Putamen (tissue), 1 donor: ENCODE measurements around the gene PPP4R3B.
A peak's percentile ranks its signal among the peaks of the same experiment; 100 is the strongest.
"Not testable (repeated sequence)": the region's sequence is repeated elsewhere in the genome, so short reads cannot be mapped to it uniquely, and the experiment has no call there.

Source experiments
- DNase-seq: peaks from one replicate; pipeline ENCODE4 v3.0.0-alpha.2; 2016; ENCODE audit warnings: low spot score

PPP4R3B gene

DNA sequence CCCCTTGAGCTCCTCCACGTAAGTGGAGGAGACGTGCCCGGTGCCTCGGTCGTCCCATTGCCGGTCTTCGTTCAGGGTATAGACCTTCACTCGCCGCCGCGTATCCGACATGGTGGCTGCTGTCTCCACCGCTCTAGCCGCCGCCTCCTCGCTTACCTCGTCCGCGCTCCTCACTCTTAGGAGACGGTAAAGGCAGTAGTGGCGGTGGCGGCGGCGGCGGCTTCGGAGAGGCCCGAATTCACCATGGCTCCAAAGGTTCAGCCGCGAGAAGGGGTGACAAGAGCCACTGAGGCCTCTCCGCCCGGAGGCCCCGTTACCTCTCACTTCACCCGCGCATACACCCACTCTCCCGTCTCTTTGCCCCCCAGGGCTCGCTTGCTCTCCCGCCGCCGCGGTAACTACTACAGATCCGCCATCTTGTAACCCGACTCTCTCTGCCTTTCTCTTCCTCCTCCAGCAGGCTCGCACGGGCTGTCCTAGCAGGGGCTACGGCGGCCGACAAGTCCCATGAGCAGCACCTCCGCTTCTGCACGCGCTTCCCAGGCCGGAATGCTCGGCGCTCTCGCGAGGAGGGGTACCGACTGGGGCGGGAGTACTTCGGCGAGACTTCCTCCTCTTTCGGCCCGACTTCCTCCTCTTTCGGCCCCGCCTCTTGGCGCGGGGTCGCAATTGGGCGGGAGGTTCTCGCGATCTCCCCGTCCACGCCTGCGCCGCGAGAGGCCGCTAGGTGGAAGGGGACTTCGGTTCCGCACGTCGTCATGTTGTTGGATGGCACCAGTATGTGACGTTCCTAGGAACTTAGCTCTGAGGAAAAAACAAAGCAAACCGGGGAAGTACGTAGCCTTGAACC is at the start of gene PPP4R3B:
TSS of gene PPP4R3B (minus strand) at position 448 of the 850 bp plus-strand sequence. CDS start at position 111, 337 bp downstream.
- peak; percentile 99 for DNase-seq

DNA sequence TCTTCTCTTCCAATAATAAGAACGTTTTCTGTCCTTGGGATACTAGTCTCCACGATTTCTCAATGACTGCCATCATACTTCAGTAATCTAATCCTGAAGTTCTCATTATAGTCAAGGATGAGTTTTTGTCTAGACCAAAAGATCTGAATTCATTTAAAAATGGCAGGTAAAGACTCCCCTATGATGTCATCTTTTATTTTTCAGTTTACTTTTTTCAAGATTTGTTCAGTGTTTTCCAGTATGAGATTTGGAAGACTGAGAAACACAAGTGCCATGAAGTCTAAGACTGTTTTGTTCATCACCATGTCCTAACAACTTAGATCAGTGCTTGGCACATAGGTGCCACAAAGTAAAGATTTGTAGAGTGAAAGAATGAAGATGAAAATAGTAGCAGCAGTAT is 35.8 kb upstream of the PPP4R3B start:
- DNase-seq = no peak

DNA sequence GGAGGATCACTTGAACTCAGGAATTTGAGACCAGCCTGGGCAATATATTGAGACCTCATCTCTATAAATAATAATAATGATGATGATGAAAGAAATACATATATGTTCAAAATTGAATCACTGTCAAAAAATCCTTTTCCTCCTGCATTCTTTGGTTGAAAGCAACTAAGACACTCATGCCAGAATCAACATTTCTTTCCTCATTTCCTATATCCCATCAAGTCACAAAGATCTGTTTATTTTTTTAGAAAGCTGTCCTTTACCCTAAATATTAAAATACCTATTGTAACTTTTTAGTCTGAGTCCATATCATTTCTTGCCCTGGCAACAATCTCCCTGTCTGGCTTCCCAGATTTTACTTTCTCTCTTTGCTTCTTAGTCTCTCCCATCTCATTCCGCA is 31.8 kb upstream of the PPP4R3B start:
- DNase-seq = no peak

DNA sequence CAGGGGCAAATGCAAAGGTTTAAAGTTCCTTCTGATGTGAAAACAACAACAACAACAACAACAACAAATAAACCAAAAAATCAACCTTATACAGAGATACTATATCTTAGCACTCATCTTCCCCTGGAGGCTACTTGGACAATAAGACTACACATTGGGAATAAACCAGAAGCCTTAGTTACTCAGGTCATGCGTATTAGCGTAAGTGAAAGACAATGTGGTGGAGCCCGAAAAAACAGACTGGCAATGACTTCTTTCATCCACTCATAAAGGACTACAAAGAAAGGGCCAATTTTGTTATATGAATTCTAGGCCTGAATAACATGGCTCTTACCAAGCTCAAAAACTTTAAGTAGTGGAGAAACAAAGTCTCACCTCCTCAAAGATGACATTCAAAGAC is 19.4 kb upstream of the PPP4R3B start:
- DNase-seq = no peak

DNA sequence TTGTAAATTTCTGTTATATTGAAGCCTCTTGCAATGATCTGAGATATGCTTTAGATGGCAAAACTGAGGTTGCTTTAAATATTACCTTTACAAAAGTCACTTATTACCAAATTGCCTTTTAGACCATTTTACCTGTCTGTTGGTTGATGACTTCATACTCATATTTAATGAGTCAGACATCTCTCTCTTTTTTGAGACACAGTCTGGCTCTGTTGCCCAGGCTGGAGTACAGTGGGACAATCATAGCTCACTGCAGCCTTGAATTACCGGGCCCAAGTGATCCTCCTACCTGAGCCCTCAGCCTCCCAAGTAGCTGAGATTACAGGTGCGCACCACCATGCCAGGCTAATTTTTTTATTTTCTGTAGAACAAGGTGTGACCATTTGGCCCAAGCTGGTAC is 11.5 kb upstream of the PPP4R3B start:
- DNase-seq = no peak

DNA sequence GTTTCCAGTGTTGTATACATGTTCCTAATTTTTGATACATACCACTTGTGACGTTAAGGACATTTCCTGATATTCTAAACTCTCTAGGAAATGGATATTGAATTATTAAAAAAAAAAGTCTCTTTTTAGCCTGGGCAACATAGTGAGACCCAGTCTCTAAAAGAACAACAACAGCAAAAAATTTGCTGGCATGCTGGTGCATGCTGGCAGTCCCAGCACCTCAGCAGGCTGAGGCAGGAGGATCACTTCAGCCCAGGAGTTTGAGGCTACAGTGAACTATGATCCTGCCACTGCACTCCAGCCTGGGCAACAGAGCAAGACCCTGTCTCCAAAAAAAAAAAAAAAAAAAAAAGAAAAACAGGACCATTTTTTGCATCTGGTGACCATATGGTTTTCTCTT is 10.5 kb upstream of the PPP4R3B start:
- no peak for DNase-seq

DNA sequence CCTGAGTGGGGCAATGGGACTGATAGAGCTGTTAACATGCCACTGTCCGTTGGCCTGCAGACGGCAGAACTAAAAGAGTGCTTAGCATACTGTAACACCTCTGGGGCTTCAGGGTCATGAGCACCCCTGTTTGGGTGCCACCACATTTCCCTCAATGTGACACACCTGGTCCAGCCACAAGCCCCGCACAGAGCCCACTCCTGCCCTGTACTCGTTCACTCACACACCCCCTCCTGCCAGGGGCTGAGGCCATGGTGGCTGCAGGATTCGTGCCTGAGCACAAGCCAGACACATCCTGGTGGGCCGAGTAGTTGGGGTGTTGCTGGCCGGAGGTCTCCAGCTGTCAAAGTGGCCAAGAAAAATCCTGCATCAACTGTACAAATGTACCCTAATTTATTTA is 4.4 kb upstream of the PPP4R3B start:
- no peak for DNase-seq

DNA sequence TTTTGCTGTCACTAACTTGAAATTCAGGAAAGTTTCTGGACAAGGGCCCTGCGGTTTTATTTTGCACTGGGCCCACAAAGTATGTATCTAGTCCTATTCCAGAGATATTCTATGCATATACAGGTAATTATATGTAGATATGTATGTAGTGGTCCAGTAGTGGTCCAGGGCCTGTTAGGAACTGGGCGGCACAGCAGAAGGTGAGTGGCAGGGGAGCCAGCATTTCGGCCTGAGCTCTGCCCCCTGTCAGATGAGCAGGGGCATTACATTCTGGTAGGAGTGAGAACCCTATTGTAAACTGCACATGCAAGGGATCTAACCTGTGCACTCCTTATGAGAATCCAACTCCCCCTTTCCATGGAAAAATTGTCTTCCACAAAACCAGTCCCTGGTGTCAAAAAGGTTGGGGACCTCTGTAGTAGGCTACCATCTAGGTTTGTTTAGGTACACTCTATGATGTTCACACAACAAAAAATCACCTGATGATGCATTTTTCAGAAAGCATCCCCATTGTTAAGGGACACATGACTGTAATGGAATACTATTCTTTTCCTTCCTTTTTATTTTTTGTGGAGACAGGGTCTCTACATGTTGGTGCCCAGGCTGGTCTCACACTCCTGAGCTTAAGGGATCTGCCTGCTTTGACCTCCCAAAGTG is 2.8 kb upstream of the PPP4R3B start:
- no peak for DNase-seq

DNA sequence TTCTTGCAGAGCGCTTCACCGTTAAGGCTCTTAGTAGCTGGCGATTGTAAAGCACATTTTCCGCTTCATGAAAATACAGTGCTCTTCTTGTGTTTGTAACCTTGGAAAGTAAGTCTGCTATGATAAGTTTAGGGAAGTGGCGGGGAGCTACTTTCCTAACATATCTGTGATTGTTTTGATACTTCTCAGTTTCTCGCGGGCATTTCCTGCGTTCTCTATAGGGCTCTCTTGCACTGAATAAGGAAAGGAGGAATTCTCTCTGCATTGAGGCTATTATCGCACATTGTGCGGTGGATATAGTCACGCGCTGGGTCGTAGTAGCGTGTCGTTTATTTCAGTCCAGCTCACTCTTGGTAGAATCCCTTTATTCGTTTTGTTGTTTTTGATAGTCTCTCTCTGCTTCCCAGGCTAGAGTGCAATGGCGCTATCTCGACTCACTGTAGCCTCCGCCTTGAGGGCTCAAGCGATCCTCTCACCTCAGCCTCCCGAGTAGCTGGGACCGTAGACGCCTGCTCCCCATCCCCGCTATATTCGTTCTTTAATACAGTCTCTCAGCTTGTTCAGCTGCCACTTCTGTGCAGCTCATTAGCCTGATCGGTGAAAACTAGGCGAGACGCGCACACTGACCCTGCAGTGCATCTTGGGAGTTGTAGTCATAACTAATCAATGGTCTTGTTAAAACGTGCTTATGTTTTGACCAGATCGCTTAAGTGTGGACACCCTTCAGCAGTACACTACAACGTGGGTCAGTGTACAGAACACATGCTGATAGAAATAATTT is 1.0 kb upstream of the PPP4R3B start:
- DNase-seq = peak; percentile 77

DNA sequence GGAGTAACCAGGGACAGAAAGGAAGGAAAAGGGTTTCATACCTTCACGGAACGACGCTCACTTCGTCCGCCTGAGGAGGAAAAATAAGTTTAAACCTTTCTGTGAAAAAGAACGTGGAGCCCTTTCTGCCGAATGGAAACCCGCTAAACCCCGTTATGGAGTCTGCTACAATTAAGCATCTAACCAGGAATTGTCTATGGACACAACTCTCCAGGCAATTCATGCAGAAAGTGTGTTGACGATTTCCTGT is 528 bp upstream of the PPP4R3B start:
- DNase-seq = no peak

DNA sequence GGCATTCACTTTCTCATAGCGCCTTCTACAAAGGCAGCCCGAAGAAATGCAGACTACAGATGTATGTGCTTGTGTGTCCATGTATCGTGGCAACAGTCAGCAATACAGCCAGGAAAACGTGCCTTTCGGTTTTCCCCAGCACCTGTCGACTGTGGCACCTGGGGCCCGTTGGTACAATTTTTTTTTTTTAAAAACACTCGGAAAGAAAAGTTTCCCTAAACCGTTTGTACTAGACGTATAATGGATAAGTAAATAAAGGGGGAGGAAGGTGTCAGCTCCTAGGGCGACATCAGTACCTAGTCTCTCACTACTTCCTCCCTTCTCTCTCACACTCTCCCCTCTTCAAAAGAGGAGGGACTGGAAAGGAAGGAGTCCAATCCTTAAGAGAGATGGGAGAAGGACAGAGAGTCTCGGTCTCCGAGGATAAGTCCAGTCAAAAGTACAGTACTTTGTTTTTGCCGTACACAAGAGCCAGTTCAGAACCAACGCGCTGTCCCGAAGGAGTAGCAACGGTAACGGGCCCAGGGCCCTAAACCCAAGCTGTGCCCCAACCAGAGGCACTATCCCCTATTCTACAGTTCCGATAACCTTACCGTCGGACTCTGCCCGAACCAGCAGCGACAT is 759 bp downstream of the PPP4R3B start:
- no peak for DNase-seq

DNA sequence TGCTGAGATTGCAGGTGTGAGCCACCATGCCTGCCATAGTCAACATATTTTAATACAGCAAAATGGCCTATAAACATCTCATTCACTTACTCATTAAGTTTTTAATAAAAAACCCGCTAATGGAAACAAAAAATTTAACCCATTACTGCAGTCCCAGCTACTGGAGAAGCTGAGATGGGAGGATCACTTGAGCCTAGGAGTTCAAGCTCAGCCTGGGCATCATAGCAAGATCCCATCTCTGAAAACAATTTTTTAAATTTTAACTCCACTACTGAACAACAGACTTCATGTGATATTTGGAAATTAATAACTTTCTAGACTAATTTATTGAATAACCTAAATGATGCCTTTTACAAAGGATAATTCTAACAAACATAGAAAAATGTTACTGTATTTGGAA is 5.4 kb downstream of the PPP4R3B start:
- no peak for DNase-seq

DNA sequence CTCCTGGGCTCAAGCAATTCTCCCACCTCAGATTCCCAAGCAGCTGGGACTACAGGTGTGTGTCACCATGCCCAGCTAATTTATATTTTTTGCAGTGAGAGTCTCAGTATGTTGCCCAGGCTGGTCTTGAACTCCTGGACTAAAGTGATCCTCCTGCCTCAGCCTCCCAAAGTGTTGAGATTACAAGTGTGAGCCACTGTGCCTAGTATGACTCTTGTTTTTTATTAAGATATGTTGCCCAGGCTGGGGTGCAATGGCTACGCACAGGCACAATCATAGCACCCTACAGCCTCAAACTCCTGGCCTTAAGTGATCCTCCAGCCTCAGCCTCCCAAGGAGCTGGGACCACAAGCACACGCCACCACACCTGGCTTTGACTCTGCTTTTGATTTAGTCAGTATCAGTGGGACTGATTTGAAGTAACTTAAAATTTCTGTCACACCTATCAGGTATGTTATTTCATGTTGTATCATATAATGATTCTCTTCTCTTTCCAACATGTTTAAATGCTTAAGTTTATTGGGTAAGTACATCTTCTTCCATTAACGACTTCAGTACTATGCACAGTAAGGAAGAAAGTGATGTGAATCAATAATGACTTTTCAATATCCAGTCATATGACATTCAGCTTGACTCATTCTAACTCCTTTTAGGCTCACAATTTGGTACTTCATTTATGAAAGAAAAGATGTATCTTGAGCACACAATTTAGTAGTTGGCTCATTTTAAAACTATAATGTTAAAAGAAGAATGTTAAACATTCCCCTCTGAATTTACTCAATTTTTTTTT is 6.3 kb downstream of the PPP4R3B start:
- DNase-seq = no peak

DNA sequence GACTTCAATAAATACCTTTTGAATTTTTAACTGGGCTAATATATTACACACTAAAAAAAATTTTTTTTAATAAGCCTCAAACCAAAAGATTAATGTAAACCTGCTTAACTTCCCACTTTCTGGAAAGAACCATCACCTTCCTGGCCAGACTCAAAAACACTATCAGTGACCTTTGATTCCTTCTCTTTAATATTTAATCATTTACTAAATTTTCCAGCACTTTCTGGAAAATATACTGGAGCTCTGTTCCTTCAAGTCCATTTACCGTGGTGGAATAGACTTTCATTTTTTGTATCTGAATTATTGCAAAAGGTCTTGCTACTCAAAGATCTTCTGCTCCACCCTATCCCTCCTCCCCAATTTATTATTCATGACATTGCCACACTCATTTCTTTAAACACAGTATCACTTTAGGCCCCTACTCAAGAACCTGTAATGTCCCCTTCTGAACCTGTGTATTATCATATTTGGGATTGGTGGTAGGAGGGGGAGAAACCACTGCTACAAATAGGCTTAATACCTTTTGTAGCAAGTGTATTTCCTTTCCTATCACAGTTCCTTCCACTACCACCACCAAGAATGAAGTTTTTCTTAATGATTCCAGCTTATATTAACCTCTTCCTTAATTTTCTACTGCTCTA is 7.4 kb downstream of the PPP4R3B start:
- DNase-seq = no peak

DNA sequence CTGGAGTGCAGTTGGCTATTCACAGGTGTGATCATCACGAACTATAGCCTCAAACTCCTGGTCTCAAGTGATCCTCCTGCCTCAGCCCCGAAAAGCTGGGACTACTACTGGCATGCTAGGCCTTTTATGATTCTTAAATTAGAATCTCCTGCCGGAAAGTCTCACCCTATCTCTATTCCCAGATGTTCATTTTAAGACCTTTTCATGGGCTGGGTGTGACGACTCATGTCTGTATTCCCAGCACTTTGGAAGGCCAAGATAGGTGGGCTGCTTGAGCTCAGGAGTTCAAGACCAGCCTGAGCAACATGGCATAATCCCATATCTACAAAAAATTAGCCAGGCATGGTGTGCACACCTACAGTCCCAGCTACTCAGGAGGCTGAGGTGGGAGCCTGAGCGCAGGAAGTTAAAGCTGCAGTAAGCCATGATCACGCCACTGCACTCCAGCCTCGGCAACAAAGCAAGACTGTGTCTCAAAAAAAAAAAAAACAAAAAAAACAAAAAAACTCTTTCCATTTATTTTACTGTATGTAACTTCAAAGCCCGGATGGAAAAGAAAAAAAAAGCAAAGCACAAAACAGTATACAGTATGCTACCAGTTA is 8.1 kb downstream of the PPP4R3B start:
- no peak for DNase-seq

DNA sequence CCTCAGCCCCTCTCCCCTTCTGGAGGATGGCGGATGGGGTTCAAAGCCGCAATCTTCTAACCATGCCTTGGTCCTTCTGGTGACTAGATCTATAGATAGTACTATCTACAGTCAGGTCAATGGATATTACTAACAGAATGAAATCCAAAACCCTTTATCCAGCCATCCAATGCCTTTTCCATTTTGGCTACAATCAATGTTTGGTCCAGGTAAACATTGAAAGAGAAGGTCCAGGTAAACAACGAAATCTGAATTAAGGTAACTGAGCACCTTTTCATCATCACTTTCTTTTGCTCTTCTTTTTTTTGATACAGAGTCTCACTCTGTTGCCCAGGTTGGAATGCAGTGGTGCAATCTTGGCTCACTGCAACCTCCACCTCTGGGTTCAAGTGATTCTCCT is 9.7 kb downstream of the PPP4R3B start:
- DNase-seq = no peak

DNA sequence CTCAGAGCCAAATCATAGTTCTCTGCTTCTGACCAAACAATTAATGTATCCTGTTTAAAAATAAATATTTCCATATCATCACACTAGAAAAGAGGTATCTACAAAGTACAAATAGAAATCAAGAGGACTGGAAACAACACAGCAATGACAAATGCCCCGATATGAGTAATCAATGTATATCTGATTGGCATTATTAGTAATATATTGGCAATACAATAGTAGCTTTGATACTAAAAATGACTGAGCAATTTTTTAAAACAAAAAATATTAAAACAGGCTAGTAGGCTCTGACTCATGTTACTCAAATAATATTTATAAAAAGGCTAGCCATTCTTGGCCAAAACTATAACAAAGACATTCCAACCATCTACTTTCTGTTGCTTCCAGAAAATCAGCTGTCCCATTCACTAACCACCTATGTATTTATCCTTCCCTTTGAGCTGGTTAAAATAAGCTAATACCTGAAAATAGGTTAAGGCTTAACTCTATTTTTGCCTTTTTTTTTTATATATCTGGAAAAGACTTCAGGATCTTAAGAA is 13.3 kb downstream of the PPP4R3B start:
- DNase-seq = no peak

DNA sequence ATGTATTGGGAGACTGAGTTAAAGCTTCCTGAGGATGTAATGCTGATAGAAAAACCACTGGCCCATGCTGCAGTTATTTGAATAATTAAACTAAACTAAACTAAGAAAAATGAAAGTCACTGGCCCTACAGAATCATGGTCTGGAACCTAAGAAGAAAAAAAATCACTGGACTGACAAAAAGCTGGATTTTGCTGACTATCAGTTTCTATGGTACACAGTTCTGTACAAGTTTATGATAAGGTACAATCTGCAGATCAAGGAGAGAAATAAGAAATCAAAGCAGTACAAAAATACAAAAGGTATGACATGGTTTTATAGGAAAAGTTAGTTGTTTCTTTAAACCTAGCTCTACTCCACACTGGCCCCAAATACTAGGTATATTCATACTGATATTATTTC is 15.6 kb downstream of the PPP4R3B start:
- no peak for DNase-seq

DNA sequence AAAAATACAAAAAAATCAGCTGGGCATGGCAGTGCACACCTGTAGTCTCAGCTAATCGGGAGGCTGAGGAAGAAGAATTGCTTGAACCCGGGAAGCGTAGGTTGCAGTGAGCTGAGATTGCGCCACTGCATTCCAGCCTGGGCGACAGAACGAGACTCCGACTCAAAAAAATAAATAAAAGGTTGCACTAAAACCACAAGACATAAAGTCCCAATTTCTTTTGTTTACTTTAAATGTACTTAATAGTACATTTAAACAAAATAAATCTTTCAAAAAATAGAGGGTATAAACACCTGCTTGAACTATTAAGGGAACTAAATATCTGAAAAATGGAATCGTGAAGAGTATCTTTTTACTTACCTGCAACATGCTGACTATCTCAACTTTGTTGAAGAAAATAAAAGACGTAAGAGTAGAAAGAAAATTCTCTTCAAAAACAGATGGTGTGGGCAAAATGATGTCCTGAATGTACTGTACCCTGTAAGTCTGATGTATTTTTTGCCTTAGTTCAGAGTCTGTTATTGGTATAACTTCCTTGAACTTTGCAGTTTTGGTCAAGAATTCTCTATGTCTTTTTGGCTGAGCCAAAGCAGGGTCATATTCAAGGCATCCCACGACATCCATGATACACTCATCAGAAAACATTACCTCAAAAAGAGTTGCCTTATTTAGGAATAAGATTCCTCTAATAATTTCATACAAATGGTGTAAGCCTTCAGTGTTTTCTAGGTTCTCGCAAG is 19.2 kb downstream of the PPP4R3B start:
- DNase-seq = no peak

DNA sequence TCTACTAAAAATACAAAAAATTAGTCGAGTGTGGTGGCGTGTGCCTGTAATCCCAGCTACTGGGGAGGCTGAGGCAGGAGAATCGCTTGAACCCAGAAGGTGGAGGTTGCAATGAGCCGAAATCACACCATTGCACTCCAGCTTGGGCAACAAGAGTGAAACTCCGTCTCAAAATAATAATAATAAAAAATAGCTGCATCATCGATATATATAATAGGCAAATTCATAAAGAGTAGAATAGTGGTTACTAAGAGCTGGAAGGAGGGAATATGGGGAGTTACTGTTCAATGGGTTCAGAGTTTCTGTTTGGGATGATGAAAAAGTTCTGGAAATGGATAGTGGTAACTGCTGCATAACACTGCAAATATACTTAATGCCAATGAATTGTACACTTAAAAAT is 20.6 kb downstream of the PPP4R3B start:
- not testable (repeated sequence) for DNase-seq
